ENCODE results near the gene PTCHD1. TPM values are rescaled to one million over a fixed set of nuclear protein-coding genes. Genes with fewer than 3 reads are reported as not detected.

PTCHD1 gene
- total RNA-seq, 1 experiment from 2014 or later, result 0.53 TPM

- DNase-seq (ENCODE audit: low read depth), result peak; percentile 50
Observed at GRCh38 chrX:23394421-23394820, 59.8 kb downstream of the PTCHD1 start.

- no peak for DNase-seq (ENCODE audit: low read depth)
Observed at GRCh38 chrX:23396263-23396662, 61.6 kb downstream of the PTCHD1 start.

- DNase-seq (ENCODE audit: low read depth), result no peak
Observed at GRCh38 chrX:23398570-23398969, 63.9 kb downstream of the PTCHD1 start.

GRCh38 chrX:23403849-23404248 is 69.2 kb downstream of the PTCHD1 start:
- DNase-seq (ENCODE audit: low read depth), result no peak

- DNase-seq (ENCODE audit: low read depth), result no peak
Observed at GRCh38 chrX:23422912-23423311, 88.3 kb downstream of the PTCHD1 start.

GRCh38 chrX:23434356-23434884 is 99.8 kb downstream of the PTCHD1 start:
- DNase-seq (ENCODE audit: low read depth), result peak; percentile 57

- DNase-seq (ENCODE audit: low read depth), result peak; percentile 0
Observed at GRCh38 chrX:23435108-23435507, 100.5 kb downstream of the PTCHD1 start.

- DNase-seq (ENCODE audit: low read depth), result no peak
Observed at GRCh38 chrX:23435575-23435974, 100.9 kb downstream of the PTCHD1 start.

- no peak for DNase-seq (ENCODE audit: low read depth)
Observed at GRCh38 chrX:23436875-23437274, 102.2 kb downstream of the PTCHD1 start.

- no peak for DNase-seq (ENCODE audit: low read depth)
Observed at GRCh38 chrX:23451266-23451665, 116.6 kb downstream of the PTCHD1 start.
